SK-N-SH (cell line): Measurements from ENCODE around the gene SELENOS. TPM values are rescaled to one million over a fixed set of nuclear protein-coding genes. Genes with fewer than 3 reads are reported as not detected.
A peak's percentile ranks its signal among the peaks of the same experiment; 100 is the strongest.

Experiments
- CTCF ChIA-PET: fragments of 300-600, 350-600 bp; formaldehyde crosslinking; extraction: SDS; loops from one replicate; lab custom pipeline; 2021; lab: Yijun Ruan, JAX
- POLR2A ChIA-PET: fragments of 350-600 bp; sonication (Branson Sonifier 250); formaldehyde crosslinking; extraction: SDS; loops from one replicate; lab custom pipeline; 2020; ENCODE audit warnings: antibody characterized with exemption, inconsistent platforms; lab: Yijun Ruan, JAX
- DNase-seq: peaks from one replicate; pipeline ENCODE4 v3.0.0; 2012
- H2AFZ ChIP-seq: fragments of 200-600 bp; sonication (generic); 2 replicates; pipeline ENCODE4 v1.8.1; 2016; ENCODE audit warnings: antibody characterized with exemption, mild to moderate bottlenecking, low read depth
- H3F3A ChIP-seq: fragments of 200-600 bp; sonication (generic); replicated peaks from 2 replicates; pipeline ENCODE3; 2016; ENCODE audit warnings: antibody characterized with exemption, mild to moderate bottlenecking; ENCODE audit not compliant: insufficient read depth
- H3K27ac ChIP-seq, 2 experiments: fragments of 200-500 bp in 1 of 2; fragments of 200-600 bp in 1 of 2; sonication (Bioruptor generic) in 1 of 2; sonication (generic), shearing (Covaris generic) in 1 of 2; 2 replicates each; pipeline versions ENCODE4 v1.5.1 to v1.6.1; 2014 to 2016; ENCODE audit warnings: low read depth in 2 of 2, inconsistent platforms in 1 of 2, low read length in 1 of 2, mild to moderate bottlenecking in 1 of 2, mixed read lengths in 1 of 2
- H3K27me3 ChIP-seq: fragments of 200-600 bp; sonication (generic), shearing (Covaris generic); 2 replicates; pipeline ENCODE4 v1.6.1; 2016; ENCODE audit warnings: mixed run types; ENCODE audit not compliant: insufficient read depth
- H3K36me3 ChIP-seq, 2 experiments: fragments of 200-500 bp in 1 of 2; fragments of 200-600 bp in 1 of 2; sonication (Bioruptor generic) in 1 of 2; sonication (generic) in 1 of 2; replicated peaks in 1 of 2; 2 replicates each; pipeline versions ENCODE3 to v1.5.1; 2014 to 2016; ENCODE audit warnings: low read length in 1 of 2, mild to moderate bottlenecking in 1 of 2; ENCODE audit not compliant: insufficient read depth in 2 of 2, control insufficient read depth in 1 of 2
- H3K4me1 ChIP-seq, 2 experiments: fragments of 200-500 bp in 1 of 2; fragments of 200-600 bp in 1 of 2; sonication (Bioruptor generic) in 1 of 2; sonication (generic), shearing (Covaris generic) in 1 of 2; 2 replicates each; pipeline versions ENCODE4 v1.5.1 to v1.6.1; 2014 to 2016; ENCODE audit warnings: low read depth in 1 of 2, low read length in 1 of 2, mixed run types in 1 of 2; ENCODE audit not compliant: insufficient read depth in 2 of 2, control insufficient read depth in 1 of 2
- H3K4me2 ChIP-seq: fragments of 200-600 bp; sonication (generic), shearing (Covaris generic); 2 replicates; pipeline ENCODE4 v1.6.1; 2017; ENCODE audit warnings: mixed run types
- H3K4me3 ChIP-seq, 2 experiments: fragments of 200-500 bp in 1 of 2; fragments of 200-600 bp in 1 of 2; sonication (Bioruptor generic) in 1 of 2; sonication (generic), shearing (Covaris generic) in 1 of 2; 2 replicates each; pipeline versions ENCODE4 v1.5.1 to v1.8.1; 2014 to 2016; ENCODE audit warnings: low read depth in 2 of 2, inconsistent platforms in 1 of 2, low read length in 1 of 2, mild to moderate bottlenecking in 1 of 2, mixed read lengths in 1 of 2, moderate library complexity in 1 of 2
- H3K79me2 ChIP-seq: fragments of 200-600 bp; sonication (generic); 2 replicates; pipeline ENCODE4 v1.8.1; 2017; ENCODE audit warnings: mild to moderate bottlenecking; ENCODE audit not compliant: insufficient read depth
- H3K9ac ChIP-seq: fragments of 200-600 bp; sonication (generic); 2 replicates; pipeline ENCODE4 v1.6.1; 2017; ENCODE audit warnings: mixed run types
- H3K9me2 ChIP-seq: fragments of 200-600 bp; sonication (generic); 2 replicates; pipeline ENCODE4 v1.6.1; 2017; ENCODE audit warnings: mixed run types
- H3K9me3 ChIP-seq: fragments of 200-600 bp; sonication (generic); 2 replicates; pipeline ENCODE4 v1.6.1; 2017; ENCODE audit warnings: mixed run types, mild to moderate bottlenecking, moderate library complexity
- H4K20me1 ChIP-seq: fragments of 200-600 bp; sonication (generic); 2 replicates; pipeline ENCODE4 v1.6.1; 2017; ENCODE audit warnings: mild to moderate bottlenecking, mixed run types; ENCODE audit not compliant: insufficient read depth
- CHD2 ChIP-seq: fragments of 150-350 bp; IDR thresholded peaks from 2 replicates; pipeline ENCODE4 v1.6.1; 2018; ENCODE audit warnings: low read length; ENCODE audit not compliant: partially characterized antibody
- ELF1 ChIP-seq: IDR thresholded peaks from 2 replicates; pipeline ENCODE4 v1.4.0; 2012
- FOXM1 ChIP-seq: IDR thresholded peaks from 2 replicates; pipeline ENCODE4 v1.4.0; 2012; ENCODE audit warnings: low read depth, mild to moderate bottlenecking
- GABPA ChIP-seq: IDR thresholded peaks from 2 replicates; pipeline ENCODE4 v1.4.0; 2012; ENCODE audit warnings: low read depth, mild to moderate bottlenecking
- GATA2 ChIP-seq: sonication (generic); formaldehyde crosslinking; IDR thresholded peaks from 2 replicates; pipeline ENCODE4 v1.5.0; 2020; ENCODE audit warnings: mild to moderate bottlenecking, missing genetic modification reagents
- JUND ChIP-seq: IDR thresholded peaks from 2 replicates; pipeline ENCODE4 v1.4.0; 2012
- MXI1 ChIP-seq: IDR thresholded peaks from 2 replicates; pipeline ENCODE4 v1.6.1; 2012; ENCODE audit warnings: mild to moderate bottlenecking, low read depth, low read length, improper control_type of control experiment
- NRF1 ChIP-seq: IDR thresholded peaks from 2 replicates; pipeline ENCODE4 v1.6.1; 2012; ENCODE audit warnings: low read depth, mild to moderate bottlenecking, low read length
- PBX3 ChIP-seq: IDR thresholded peaks from 2 replicates; pipeline ENCODE4; 2012
- POLR2AphosphoS5 ChIP-seq: IDR thresholded peaks from 2 replicates; pipeline ENCODE4 v1.6.1; 2012; ENCODE audit warnings: low read depth, low read length
- RCOR1 ChIP-seq: fragments of 150-350 bp; IDR thresholded peaks from 2 replicates; pipeline ENCODE4 v1.6.1; 2017; ENCODE audit warnings: antibody characterized with exemption, low read length
- RXRA ChIP-seq: IDR thresholded peaks from 2 replicates; pipeline ENCODE4 v1.4.0; 2012; ENCODE audit warnings: low read depth, mild to moderate bottlenecking, borderline replicate concordance
- TAF1 ChIP-seq: IDR thresholded peaks from 2 replicates; pipeline ENCODE4 v1.6.1; 2012; ENCODE audit warnings: low read depth, mild to moderate bottlenecking, low read length, moderate library complexity, borderline replicate concordance
- TCF12 ChIP-seq: IDR thresholded peaks from 2 replicates; pipeline ENCODE4 v1.4.0; 2012
- USF1 ChIP-seq: IDR thresholded peaks from 2 replicates; pipeline ENCODE4 v1.4.0; 2012; ENCODE audit warnings: low read depth, borderline replicate concordance
- YY1 ChIP-seq: IDR thresholded peaks from 2 replicates; pipeline ENCODE4 v1.4.0; 2012; ENCODE audit warnings: low read depth, mild to moderate bottlenecking
- WGBS: methylation state at CpG from one replicate; pipeline ENCODE4 v1.1.6; 2017; ENCODE audit warnings: low lambda C conversion rate; 5-methylcytosine and 5-hydroxymethylcytosine counted together
- polyA plus RNA-seq, 3 experiments: library from polyadenylated mRNA; depleted of rRNA; stranded (reverse); fragments of >200 nt; gene quantifications; 2 replicates each; pipeline ENCODE4 v1.2.3, GENCODE V29; 2012
- TF ChIP-seq, protein P1 (sequence below): IDR thresholded peaks from 2 replicates; pipeline ENCODE4 v1.6.1; 2012; ENCODE audit warnings: mild to moderate bottlenecking, low read depth, low read length, moderate library complexity
- TF ChIP-seq, protein P2 (sequence below): IDR thresholded peaks from 2 replicates; pipeline ENCODE4 v1.4.0; 2012; ENCODE audit warnings: low read depth
- TF ChIP-seq, protein P3 (sequence below): fragments of 150-350 bp; IDR thresholded peaks from 2 replicates; pipeline ENCODE4 v1.6.1; 2017; ENCODE audit warnings: antibody characterized with exemption, low read length, low read depth, borderline replicate concordance

Gene SELENOS
- polyA plus RNA-seq, 1 of the 3 experiments (the other 2 are of a cell fraction): 101 TPM

DNA sequence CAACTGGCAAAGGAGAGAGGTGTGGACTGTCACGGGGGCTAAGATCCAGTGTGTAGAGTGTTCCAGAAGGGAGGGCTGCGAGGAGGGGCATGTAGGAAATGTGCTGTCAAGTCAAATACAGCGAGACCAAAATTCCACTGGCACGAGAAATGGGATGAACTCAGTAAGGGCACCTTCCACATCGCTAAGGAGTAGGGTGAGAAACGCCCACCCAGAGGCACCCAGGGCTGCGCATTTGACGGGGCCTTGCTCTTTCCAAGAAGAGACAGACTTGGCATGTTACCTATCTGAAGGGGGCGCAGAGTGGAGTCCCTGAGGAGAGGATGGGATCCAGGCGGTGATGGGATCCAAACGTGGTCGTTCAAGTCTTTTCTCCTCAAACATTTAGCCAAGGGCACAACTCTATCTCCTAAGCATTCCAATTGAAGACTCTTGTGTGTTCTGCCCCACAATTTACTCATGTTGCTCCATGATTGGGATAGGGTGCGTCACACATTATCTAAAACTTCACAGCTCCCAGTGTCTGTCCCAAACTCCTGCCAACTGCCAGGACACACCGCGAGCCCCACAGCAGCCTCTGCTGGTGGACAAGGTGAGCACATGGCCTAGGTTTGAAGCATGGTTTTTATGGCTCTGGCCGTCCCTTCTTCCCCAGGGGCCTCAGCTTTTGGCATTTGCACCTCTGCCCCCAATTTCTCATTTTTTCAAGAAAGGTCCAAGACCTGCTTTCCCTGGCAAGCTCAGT lies 7.6 kb downstream of the SELENOS start (continued):
- TF ChIP-seq, protein P1, sequence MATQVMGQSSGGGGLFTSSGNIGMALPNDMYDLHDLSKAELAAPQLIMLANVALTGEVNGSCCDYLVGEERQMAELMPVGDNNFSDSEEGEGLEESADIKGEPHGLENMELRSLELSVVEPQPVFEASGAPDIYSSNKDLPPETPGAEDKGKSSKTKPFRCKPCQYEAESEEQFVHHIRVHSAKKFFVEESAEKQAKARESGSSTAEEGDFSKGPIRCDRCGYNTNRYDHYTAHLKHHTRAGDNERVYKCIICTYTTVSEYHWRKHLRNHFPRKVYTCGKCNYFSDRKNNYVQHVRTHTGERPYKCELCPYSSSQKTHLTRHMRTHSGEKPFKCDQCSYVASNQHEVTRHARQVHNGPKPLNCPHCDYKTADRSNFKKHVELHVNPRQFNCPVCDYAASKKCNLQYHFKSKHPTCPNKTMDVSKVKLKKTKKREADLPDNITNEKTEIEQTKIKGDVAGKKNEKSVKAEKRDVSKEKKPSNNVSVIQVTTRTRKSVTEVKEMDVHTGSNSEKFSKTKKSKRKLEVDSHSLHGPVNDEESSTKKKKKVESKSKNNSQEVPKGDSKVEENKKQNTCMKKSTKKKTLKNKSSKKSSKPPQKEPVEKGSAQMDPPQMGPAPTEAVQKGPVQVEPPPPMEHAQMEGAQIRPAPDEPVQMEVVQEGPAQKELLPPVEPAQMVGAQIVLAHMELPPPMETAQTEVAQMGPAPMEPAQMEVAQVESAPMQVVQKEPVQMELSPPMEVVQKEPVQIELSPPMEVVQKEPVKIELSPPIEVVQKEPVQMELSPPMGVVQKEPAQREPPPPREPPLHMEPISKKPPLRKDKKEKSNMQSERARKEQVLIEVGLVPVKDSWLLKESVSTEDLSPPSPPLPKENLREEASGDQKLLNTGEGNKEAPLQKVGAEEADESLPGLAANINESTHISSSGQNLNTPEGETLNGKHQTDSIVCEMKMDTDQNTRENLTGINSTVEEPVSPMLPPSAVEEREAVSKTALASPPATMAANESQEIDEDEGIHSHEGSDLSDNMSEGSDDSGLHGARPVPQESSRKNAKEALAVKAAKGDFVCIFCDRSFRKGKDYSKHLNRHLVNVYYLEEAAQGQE: no peak

GRCh38 chr15:101267320-101268104 lies 9.8 kb downstream of the SELENOS start:
- H3K9ac ChIP-seq: no peak overlapping the region
- no peak overlapping the region for H3K4me2 ChIP-seq
- no peaks in the 10 kb centered on the region for H3K79me2 ChIP-seq
- ChIA-PET POLR2A (interaction anchor here (1.2 kb wide), 1 partner anchor 642 kb away, joined by 4 read pairs; no protein-coding TSS in a partner anchor), CTCF (interaction anchor here (0.7 to 2.3 kb wide), 12 partner anchors 9 to 375 kb away, joined by 3 to 17 read pairs (median 3); partner anchors contain the start of gene CHSY1)
- no peak overlapping the region for H3K4me3 ChIP-seq
- H4K20me1 ChIP-seq: no peaks in the 10 kb centered on the region; the same call in 1 of the 2 replicates
- no peak for DNase-seq
- no peaks in the 10 kb centered on the region for H3K27me3 ChIP-seq
- H3K9me2 ChIP-seq: no peaks in the 10 kb centered on the region
- H3K36me3 ChIP-seq: peaks cover 26 to 27% of the 10 kb centered on the region in 2 experiments
- peaks cover 13% of the 10 kb centered on the region for H3F3A ChIP-seq
- H3K9me3 ChIP-seq: no peaks in the 10 kb centered on the region
- H3K4me1 ChIP-seq: peaks cover 0 to 11% of the 10 kb centered on the region in 2 experiments; a peak in 1 of 4 replicates
- WGBS: 69% methylated on average over 18 of the region's 18 CpGs
- H2AFZ ChIP-seq: no peak overlapping the region
- H3K27ac ChIP-seq: no peak overlapping the region; a peak in 2 of 4 replicates
- peak; percentile 67 for TF ChIP-seq TCF12
- TF ChIP-seq MXI1: no peak
- TF ChIP-seq RXRA: no peak
- TF ChIP-seq FOXM1: no peak
- TF ChIP-seq JUND: no peak
- no peak for TF ChIP-seq GATA2
- TF ChIP-seq PBX3: no peak
- no peak for TF ChIP-seq YY1
- TF ChIP-seq, protein P1: no peak
- TF ChIP-seq POLR2AphosphoS5: no peak
- TF ChIP-seq, protein P2, sequence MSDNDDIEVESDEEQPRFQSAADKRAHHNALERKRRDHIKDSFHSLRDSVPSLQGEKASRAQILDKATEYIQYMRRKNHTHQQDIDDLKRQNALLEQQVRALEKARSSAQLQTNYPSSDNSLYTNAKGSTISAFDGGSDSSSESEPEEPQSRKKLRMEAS: peak; percentile 31; the same call in 1 of the 2 replicates
- TF ChIP-seq CHD2: no peak
- TF ChIP-seq RCOR1: no peak
- no peak for TF ChIP-seq GABPA
- no peak for TF ChIP-seq USF1
- no peak for TF ChIP-seq ELF1
- no peak for TF ChIP-seq NRF1
- TF ChIP-seq, protein P3, sequence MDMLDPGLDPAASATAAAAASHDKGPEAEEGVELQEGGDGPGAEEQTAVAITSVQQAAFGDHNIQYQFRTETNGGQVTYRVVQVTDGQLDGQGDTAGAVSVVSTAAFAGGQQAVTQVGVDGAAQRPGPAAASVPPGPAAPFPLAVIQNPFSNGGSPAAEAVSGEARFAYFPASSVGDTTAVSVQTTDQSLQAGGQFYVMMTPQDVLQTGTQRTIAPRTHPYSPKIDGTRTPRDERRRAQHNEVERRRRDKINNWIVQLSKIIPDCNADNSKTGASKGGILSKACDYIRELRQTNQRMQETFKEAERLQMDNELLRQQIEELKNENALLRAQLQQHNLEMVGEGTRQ: no peak
- no peak for TF ChIP-seq TAF1
